ENCODE measurements around the gene NFATC1.

NFATC1 gene

DNA sequence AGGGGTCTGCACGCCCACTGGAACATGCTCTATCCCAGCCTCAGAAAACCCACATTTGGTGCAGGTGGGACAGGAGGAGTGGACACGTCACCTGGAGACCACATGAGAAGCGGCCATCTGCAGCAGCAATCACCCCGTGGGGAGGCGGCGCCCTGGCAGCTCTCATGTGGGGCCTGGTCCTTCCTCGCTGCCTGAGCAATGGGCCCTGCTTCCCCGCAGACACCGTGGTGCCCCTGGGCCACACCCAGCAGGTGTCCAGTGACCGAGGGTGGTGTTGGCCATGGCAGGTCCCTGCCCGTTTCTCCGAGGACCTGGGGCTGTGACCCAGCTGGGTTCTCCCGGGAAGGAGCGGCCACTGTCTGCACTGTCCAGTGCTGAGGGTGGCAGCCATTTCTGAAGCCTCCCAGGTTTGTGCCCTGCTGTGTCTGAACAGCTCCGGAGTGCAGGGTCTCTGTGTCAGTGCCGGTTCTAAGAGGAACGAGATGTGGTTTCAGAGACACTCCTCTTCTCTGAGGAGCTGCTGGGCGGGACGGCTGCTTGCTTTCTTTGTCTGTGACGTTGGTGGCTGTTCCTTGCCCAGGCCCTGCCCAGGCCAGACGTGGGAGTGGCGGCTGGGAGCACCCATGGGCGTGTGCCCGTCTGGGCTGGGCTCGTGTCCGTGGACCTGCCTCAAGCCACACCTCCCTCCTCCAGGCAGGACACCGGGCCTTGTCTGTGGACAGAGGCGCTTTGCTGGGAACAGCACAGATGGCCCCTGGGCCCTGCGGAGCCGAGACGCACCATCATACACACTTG lies 44.8 kb downstream of the NFATC1 start:
- no peak for DNase-seq (ENCODE audit: low read depth)

DNA sequence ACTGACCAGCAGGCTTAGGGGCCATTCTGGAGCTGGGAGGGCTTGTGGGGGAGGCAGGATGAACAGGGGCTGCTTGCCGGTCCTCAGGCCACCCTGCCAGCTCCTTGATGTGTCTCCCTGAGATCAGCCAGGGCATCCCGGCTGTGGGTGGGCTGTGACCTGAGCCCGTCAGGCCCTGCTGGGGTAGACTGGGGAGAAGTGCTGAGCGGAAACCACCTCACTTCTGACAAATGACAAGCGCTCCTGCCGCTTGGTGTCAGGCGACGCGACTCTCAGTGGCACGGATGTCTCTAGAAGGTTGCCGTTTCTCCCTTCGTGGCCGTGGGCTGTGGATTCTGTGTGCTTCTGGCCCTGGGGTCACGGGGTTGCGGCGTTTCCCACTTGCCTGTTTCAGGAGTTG lies 45.7 kb downstream of the NFATC1 start:
- no peak for DNase-seq (ENCODE audit: low read depth)

DNA sequence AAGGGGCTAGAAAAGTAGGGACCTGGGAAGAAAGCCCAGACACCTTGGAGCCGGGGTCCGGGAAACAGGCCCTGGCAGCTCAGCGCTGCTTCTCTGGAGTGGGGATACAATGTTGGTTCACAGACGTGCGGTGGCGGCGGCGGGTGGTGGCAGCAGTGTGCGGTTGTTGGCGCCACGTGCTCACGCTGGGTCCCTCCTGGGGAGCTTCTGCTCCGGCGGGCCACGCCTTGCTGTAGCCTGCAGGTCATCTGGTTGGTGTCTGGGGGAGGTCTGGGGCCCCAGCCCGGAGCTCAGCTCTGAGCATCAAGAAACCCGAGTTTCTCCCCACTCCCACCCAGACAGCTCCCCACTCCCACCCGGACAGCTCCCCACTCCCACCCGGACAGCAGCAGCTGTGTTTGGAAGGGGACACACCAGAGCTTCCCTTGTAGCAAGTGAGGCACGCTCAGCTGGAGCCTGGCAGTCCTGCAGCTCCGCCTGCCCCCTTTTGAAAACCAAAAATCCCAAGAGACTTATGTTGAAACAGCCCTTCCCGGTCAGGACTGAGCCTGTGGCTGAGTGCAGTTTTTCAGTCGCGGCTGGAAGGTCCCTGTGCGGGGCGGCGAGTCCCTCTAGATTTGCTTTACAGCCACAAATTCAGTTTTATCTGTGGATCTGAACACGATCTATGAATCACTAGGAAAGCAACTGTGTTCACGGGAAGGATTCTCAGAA lies 46.9 kb downstream of the NFATC1 start:
- no peak for DNase-seq (ENCODE audit: low read depth)

DNA sequence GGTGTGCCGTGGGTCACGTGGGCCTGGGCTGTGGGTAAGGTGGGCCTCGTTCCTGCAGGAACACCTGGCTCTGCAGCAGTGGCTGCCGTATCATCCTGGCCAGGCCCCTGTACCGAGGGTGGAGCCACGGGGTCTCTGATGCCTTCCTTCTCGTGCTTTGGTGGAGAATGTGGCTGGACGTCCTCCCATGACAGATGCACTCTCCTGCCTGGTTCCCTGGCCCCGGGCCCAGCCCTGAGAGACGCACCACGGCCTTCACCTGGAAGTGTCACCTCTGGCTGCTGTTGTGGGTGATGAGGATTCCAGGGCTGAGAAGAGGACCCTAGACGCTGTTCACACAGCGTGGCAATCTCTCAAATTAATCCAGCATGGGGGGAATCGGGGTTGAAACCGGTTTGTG lies 49.5 kb downstream of the NFATC1 start:
- no peak for DNase-seq (ENCODE audit: low read depth)

DNA sequence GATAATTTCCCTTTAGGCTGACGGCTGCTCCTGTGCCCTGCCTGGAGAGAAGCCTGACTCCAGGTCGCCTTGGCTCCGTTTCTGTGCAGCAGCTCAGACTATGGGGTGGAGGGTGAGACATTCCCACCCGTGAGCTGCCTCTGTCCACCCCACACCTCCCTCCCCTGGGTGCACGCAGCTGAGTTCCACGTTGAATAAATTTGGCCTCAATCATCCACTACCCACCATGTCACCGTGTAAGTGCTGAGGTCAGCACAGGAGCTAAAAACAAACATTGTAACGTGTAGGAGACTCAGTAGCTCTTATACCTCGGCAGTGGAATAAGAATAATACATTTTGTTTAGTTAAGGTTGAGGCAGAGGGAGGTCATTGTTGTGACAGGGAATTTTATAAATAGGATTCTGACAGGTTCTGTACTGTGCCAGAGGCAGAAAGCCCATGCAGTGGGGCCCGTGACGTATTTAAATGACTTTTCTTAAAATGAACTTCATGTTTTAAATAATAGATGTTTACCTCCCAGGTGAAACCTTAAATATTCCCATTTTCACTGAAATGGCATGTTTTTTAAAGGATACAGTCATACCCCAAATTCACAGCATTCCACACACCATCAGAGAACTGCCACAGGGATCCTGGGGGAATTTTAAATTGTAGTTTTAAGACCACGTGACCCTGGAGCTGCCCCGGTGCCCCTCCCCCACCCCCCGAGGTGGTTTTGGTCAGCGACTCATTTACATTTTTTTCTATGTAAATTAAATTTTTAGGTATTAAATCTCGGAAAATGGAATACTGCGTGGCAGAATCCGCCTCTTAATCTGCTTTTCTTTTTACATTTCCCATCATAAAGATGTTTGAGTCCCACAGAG lies 50.2 kb downstream of the NFATC1 start:
- DNase-seq (ENCODE audit: low read depth) = no peak

DNA sequence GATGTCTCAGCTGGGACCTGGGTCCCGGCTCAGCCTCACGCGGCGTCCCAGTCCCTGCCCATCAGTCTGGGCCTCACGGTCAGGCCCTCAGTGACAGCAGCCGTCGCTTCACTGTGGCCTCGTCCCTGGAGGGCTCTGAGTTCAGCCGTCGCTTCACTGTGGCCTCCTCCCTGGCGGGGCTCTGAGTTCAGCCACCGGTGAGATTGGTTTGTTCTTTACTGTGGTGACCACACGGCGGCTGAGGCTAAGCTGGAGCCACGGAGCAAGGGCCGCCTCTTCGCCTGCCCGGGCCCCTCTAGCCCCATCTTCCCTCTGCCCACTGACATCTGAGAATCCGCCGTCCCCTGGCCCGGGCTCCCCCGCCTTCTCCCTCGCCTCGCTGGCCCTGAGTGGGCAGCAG lies 51.2 kb downstream of the NFATC1 start:
- no peak for DNase-seq (ENCODE audit: low read depth)

DNA sequence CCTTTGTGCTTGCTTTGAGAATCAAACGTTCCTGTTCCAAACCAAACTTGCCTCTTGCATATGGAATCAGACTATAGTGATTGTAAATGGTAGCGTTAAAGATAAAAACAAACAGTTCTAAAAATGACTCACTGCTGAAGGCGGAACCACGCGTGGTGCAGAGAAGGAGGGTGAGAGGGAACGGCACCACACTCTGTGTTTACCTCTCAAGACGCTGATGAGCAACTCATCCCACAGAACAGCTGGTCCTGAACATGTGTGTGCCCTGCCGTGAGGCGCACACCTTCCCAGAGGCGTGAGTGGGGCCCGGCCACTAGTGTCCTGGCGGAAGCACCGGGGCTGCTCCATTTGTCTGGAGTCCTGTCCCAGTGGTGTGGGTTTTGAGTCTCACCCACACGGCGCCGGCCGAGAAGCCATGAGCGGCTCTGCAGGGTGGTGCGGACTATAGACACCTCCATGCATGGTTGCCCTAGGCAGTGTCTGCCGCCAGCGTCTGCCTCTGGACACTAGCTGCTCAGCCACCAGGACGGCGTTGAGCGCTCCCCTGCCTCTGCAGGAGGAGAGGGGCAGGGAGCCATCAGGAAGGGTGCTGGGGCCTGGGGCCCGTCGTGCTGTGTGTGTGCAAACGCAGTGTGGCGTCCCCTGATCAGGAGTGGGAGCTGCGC lies 52.1 kb downstream of the NFATC1 start:
- DNase-seq (ENCODE audit: low read depth) = no peak

DNA sequence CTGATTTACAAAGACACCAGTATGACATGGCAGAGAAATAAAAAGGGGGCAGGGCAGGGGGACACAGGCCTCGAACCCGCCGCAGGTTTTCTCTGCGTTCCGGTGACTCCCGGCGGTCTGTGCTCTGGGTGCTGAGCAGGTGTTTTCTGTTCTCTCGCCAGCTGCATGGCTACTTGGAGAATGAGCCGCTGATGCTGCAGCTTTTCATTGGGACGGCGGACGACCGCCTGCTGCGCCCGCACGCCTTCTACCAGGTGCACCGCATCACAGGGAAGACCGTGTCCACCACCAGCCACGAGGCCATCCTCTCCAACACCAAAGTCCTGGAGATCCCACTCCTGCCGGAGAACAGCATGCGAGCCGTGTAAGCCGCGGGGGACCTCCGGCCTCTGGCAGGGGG lies 52.9 kb downstream of the NFATC1 start:
- DNase-seq (ENCODE audit: low read depth) = no peak

DNA sequence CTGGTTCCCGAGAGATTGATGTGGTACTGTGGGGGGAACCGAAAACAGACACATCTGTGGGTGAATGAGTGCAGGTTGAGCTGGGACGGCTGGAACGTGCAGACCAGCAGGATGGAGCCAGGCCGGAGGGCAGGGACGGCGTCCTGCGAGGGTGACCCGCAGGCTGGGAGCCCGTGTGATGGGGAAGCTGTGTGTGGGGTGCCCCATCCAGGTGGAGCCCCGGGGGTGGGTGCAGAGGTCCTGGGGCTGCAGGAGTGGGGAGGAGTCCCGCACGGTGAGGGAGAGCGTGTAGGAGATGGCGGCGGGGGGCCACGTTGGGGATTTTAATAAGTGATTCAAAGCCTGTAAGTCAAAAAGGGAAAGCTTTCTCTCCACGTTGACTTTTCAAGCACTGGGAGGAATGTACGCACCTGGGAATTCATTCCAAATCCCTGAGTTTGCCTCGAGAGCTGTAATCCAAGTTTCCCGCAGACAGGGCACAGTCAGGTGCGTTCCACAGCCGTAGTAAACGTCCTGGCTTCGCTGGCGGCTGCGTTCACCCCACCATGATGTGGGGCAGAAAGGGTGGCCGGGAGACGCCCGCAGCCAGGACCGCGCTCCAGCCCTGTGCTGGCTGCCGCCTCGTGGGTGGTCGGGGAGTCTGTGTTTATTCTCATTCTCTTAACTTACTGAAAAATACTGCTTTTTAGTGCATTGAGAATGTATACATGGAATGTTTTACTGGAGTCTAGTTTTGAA lies 54.0 kb downstream of the NFATC1 start:
- DNase-seq (ENCODE audit: low read depth) = no peak

DNA sequence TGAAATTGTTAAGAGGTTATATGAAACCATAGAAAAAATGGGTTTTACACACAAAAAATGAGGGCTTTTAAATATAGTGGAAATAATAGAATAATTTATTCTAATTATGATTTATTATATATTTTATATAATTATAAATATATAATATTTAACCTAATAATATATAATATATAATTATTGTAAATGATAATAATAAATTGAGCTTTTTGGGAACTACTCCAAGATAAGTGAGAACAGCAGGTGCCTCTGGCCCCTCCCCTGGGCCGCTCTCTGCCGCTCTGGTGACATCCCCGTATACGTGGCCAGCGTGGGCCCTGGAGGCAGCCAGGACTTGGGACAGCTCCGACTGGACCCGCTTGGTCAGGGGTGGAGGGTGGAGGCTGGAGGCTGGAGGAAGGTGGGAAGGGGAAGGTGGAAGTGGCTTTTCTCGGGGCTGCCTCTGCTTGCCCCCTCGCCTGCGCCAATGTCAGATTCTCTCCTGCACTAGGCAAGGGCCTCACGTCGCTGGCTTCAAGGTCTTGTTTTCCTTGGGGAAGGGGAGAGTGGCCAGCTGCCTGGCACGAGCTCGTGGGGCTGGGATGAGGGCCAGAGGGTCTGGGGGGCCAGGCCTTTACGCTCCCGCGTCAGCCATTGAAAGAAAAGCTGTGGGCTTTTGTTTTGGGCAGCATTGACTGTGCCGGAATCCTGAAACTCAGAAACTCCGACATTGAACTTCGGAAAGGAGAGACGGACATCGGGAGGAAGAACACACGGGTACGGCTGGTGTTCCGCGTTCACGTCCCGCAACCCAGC lies 54.8 kb downstream of the NFATC1 start:
- no peak for DNase-seq (ENCODE audit: low read depth)

DNA sequence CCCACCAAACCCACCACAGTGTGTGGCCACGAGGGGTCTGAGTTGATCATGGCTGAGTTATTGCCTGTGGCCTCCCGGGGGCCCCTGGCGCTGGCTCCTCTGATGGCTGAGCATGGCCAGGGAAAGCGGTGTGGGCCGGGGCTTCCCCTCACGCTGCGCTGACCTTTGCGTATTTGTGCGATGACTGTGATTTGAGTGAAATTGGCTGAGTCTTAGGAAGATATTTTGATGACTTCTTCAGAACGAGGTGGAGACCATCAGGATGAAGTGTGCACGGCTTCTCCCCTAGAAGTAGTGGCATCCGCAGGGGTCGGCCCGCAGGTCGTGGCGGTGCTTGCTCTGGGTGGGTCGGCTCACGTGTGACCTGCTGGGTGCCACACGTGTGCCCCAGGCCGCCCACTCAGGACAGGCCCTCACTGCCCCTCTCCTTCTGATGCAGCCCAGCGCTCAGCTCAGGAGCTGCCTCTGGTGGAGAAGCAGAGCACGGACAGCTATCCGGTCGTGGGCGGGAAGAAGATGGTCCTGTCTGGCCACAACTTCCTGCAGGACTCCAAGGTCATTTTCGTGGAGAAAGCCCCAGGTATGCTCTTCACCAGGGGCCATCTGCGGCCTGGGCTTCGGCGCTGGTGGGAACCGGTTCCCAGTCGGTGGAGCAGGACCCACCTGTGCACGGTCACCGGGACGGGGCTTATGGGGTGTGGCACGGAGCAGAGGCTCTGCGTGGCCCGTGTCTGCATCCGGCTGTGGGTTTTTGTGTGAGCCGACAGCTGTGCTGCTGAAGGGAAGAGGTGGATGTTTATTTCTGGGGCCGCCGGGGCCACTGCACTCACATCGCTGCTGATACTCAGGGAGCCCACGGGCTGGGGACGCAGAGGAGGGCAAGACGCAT lies 55.8 kb downstream of the NFATC1 start:
- no peak for DNase-seq (ENCODE audit: low read depth)

DNA sequence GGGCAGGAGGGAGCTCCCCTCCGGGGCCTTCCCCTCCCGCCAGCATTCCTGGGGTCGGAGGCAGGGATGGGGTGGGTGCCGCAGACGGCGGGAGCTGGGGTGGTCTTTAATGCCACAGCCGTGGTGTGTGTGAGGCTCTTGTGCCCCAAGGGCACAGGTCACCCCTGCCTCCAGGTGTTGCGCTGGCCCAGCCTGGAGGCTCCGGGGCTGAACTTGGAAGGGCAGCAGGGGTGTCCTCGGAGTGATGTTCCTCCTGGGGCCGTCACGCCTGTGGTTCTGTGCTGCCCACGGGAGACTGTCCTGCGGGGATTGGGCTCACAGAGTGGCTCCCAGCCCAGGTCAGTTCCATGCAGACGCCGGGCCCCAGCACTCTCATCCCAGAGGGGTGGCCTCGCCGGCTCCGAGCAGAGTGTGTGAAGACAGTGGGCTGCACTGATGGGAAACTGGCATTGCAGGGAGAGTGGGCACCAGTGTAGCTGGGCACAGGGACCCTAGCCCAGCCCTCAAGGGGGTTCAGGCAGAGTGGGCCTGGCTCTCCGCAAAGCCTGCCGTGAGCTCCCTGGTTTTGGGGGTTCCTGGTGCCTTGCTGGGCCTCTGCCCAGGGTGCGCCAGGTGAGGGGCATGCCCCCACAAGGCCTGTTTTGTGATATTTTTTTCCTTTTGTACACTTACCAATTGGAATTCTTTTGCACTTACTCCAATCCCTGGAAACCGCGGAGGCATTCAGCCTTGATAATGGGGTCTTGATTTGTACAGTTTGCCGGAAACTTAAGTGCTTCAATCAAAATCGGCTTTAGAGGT lies 56.7 kb downstream of the NFATC1 start:
- no peak for DNase-seq (ENCODE audit: low read depth)

DNA sequence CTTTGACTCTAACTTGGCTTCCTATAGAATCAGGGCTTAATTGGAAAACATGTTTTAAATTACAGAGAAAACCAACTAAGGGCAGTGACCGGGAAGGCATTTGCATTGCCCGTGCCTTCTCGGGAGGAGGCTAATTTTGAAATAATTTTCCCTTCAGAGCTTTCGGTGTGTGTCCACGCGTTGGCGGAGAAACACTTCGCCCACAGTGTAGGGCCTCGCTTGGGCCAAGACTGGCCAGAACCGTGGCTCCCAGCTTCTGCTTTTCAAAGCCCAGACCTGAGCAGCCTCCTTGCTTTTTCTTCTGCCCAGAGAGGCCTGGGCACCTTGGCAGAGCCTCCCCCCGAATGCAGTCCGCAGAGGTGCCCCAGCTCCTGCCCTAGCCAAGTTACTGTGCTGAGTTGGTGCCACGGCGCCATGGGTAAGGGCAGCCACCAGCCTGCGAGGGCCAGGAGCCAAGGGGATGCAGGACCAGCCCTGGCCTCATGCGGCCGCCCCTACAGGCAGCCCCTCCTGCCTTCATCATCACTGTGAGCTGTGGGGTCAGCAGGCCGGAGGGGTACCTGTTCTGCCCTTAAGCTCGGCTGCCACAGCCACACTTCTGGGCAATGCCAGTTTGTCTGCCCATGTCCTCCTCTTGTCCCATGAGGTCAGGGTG lies 57.4 kb downstream of the NFATC1 start:
- DNase-seq (ENCODE audit: low read depth) = no peak

DNA sequence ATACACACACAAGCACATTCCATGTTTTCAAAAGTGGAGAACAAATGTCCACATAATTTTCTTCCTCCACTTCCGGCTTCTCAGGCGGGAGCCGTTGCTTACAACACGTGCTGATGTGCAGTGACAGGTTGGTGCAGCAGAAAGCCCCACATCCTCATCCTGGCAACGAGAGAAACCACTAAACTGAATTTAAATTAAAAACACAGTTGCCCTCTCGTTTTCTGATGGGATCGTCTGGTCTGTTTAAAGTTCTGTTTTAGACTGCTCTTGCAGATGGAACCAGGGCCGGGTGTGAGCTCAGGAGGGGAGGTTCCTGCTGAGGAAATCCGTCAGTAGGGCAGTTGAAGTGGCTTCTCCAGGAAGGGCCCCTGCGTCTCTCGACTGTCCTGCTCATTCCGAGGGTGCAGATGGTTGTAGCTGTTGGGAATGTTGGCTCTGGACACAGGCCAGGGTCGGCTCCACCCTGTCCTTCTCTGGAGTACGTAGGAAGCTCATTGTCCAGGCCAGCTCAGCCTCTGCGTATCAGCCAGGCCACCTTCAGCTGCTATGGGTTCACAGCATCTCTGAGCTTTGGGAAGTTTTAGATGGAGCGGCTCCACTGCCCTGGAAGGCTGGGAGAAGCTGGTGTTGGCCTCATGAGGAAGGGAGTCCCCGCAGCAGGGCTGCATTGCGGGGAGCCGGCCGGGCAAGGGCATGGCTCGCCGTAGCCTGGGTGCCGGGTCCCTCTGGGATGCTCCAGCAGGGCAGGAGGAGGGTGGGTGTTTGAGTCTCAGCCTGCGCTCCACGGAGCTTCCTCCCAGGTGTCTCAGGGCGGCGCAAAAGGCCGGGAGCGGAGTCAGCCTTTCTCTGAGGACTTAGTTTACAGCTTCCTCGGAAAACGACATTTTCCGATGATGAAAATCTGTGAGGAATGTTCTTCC lies 58.3 kb downstream of the NFATC1 start:
- DNase-seq (ENCODE audit: low read depth) = no peak

DNA sequence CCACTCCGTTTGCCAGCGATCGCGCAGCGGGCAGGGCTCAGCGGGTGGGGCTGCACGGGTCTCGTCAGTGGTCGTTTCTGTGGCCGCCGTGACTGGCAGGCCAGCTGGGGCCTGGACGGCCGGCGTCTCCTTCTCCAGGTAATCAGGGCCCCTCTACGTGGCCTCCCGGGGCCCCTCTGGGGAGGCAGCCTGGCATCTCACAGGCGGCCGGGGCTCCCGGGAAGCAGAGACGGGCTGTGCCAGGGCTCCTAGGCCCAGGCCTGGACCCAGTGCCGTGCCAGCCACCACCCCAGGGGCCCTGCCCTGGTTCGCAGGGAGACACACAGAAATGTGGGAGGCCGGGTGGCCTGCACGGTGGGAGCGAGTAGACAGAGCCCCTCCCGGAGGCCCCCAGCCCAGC lies 59.5 kb downstream of the NFATC1 start:
- DNase-seq (ENCODE audit: low read depth) = no peak

DNA sequence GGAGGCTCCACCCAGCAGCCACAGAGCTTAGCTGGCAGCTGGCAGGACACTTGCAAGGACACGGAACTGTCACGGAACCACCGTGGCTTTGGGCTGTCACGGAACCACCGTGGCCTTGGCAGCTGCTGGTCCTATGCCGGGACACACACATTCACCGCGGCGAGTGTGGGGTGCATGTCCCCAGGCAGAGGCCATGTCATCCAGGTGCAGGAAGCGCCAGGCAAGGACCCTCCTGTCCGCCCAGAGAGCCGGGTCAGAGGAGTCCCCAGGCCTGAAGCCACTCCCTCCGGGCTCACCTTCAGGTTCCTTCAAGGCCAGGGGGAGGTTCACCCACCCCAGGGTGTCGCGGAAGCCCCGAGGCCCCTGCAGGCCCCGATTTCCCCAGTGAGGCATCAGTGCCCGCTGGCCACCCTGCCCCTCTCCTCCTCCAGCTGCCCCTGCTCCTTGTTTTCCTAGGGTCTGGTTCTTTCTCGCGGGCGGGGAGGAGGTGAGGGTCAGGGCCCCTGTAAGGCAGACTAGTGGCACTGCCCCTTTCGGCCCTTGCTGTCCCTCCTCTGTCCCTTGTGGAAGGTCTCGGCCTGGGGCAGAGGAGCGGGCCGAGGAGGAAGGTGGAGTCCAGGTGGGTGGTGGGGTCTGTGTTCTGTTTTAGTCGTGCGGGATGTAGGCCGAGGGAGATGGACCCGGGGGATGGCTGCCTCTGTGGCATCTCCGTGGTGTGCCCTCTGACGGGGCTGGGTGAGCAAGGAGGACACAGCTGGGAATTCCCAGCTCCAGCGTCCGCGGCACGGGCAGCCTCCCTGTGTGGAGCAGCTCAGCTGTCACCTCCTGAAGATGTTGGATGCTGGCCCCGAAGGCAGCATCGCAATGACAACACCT lies 60.6 kb downstream of the NFATC1 start:
- DNase-seq (ENCODE audit: low read depth) = no peak

Data from T follicular helper cell (primary cell).